Activated CD8-positive, alpha-beta memory T cell treated with anti-CD3 and anti-CD28 coated beads, Interleukin-2, amount 50 U/mL, for 4 hours (primary cell): ENCODE results near the gene MAP1LC3A.
"Not testable (repeated sequence)": the region's sequence is repeated elsewhere in the genome, so short reads cannot be mapped to it uniquely, and the experiment has no call there.

Experiments
- DNase-seq: peaks from one replicate; pipeline ENCODE4 v3.0.0-alpha.2; 2020

MAP1LC3A gene

DNA sequence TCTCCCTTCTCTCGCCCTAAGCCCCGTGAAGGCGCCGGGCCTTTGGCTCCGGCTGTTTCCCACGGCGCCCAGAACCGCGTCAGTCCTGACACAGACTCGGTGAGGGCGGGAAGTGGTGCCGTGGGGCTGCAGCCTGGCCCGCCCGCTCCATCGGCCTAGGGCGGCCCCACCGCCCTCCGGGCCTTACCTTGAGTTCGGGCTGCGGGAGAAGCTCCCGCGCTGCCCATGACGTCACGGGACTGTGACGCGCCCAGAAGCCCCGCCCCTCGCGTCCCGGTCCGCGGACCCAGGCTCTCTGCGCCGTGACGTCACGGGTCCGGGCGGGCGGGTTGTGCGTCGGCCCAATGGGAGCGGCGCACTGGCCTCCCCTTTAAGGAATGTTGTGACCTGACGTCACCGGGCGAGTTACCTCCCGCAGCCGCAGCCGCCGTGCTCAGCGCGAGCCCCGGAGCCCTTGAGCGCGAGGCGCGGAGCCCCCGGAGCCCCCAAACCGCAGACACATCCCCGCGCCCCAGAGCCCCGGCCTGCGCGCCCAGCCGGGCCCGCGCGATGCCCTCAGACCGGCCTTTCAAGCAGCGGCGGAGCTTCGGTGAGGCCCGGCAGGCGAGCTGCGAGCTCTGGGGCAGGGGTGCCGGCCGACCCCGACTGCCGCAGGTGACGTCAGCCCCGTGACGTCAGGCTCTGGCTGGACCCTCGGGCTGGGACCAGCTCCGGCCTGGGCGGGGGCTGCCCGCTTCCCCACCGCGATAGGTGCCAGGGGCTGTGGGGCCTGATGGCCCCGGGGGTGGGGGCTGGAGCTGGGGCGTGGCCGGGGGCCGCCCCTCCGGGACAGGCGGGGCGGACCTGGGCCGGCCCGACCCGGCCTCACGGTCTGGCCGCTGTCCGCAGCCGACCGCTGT lies at the start of gene MAP1LC3A:
MAP1LC3A (plus strand) TSS at position 399 of the 899 bp plus-strand sequence; CDS start at position 550, 151 bp downstream.
- peak; percentile 95 for DNase-seq

DNA sequence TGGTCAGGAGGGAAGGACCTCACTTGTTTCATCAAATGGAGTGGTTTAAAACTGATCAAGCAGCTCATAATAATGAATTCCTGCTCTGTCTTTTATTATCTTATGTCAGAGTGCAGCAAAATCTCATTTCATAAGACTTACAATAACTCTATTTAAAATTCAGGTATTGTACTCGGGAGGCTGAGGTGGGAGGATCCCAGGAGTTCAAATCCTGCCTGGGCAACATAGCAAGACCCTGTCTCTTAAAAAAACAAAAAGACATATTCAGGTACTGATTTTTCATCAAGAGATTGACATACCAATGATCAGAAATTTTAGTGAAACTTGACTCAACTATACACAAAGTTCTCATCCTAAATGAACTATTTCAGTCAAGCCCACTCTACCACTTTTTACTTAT lies 47.9 kb upstream of the MAP1LC3A start:
- no peak for DNase-seq

DNA sequence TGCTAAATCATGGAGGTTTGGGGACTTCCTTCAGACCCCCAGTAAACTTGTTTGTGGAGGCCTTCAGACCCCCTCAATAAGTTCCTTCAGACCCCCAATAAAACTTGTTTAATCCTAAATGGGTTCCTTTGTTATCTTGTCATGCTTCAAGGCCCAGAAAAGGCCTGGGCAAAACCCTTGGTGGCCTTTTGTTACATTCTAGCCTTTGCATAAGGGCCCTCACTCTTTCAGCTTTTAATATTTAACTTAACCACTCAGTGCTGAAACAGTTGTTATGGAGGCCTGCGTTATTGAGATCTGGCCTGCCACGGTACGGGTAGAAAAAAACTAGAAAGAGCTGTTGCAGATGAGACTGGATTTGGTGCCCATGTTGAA lies 46.6 kb upstream of the MAP1LC3A start:
- no peak for DNase-seq

DNA sequence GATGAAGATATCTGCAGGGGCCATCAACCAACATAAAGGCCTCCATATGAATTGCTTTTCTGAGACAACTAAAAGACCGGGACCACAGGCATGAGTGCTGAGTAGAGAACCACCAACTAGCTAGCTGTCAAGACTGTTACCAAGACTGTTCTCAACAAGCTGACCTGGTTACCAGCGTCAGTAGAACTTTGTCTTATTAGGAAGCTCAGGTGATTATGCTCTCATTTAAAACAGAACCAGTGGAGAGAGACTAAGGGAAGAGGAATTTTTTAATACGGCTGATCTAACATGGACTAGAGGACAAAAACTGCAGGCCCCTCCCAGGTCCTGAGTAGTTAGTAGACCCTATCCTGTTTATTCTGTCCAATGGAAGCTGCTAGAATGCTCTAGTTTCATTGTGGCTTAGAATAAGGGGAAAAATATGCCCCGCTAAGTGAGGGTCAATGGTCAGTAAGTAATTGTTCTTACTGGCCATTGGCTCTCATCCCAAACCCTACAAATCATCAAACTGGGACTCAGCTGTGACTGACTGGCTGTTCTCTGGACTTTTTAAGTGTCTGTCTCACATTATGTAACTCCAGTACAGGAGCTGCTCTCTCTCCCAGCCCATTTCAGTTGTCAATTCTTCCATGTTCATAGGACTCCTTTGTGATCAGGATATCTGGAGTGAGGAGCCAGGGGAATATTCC lies 46.1 kb upstream of the MAP1LC3A start:
- no peak for DNase-seq

DNA sequence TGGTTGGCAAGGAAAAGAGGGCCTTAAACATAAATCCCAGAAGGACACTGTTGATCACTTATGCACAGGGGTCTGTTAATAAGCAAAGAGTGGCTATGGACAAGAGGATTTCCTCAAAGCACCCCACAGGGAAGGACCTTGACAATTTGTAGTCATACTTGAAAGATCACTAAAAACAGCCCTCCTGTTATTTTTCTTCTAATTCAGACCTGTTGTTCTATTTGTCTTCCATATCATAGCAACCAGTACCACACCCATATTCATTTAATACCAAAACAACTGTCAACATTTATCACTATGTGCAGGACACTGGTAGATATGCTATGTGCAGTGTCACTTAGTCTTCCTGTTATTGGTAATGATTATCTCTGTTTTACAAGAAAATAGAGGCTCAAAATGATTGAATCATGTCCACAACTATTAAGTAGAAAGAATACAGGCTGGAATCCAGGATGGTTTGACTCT lies 45.5 kb upstream of the MAP1LC3A start:
- no peak for DNase-seq

DNA sequence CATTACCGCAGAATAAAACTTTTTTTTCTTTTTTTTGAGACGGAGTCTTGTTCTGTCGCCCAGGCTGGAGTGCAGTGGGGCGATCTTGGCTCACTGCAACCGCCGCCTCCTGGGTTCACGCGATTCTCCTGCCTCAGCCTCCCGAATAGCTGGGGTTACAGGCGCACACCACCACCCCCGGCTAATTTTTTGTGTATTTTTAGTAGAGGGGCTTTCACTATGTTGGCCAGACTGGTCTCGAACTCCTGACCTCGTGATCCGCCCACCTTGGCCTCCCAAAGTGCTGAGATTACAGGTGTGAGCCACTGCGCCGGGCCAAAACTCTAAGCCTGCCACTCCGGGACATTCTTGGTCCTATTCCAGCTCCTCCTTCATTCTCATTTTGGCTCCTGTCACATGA lies 44.5 kb upstream of the MAP1LC3A start:
- DNase-seq: not testable (repeated sequence)

DNA sequence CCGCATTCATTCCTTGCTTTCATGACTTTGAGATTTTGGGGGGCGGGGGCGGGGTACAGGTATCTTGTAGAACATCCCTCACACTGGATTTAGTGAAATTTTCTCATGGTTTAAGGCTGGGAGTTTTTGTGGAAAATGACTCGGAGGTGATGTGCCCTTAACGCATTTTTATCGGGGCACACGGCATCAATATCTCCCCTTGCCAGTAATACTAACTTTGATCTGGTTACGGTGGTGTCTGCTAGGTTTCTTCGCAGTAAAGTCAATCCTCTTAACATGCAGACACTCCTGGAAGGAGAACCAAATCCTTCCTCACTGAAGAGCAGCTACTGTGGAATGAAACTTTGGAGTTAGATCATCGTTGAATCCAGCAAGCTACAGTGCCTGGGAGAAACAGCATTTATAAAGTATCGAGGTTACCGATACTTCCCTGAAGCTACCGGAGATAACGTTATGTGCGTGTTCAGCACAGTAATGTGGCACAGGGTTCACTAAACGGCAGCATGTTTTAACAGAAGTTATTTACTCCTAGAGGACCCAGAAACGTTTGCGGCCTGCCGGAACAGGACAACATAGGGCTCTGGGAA lies 43.5 kb upstream of the MAP1LC3A start:
- DNase-seq: no peak

DNA sequence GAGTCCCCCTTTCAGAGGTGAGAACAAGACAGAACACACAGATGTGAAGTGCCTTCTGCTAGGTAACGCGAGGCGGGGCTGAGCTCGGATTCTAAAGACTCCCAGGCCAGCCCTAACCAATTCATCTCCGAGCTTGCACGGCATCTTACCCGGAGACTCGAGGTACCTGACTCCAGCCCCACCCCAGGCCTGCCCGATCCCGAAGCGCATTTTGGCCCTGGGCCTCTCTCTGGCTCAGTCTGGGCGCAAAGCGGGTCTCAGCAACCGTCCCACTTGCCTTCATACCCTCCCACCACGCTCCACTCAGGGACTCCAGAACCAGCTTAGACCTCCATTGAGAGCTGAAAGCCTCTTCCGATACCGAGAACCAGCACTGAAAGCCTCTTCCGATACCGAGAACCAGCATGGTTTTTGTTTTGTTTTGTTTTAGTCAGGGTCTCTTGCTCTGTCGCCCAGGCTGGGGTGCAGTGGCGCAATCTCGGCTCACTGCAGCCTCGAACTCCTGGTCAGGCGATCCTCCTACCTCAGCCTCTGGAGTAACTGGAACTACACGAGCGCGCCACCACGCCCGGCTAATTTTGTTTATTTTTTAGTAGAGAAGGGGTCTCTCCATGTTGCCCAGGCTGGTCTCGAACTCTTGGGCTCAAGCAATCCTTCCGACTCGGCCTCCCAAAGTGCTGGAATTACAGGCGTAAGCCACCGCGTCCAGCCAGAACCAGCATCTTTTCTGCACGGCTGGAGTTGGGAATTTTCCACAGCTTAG lies 42.9 kb upstream of the MAP1LC3A start:
- peak; percentile 64 for DNase-seq

DNA sequence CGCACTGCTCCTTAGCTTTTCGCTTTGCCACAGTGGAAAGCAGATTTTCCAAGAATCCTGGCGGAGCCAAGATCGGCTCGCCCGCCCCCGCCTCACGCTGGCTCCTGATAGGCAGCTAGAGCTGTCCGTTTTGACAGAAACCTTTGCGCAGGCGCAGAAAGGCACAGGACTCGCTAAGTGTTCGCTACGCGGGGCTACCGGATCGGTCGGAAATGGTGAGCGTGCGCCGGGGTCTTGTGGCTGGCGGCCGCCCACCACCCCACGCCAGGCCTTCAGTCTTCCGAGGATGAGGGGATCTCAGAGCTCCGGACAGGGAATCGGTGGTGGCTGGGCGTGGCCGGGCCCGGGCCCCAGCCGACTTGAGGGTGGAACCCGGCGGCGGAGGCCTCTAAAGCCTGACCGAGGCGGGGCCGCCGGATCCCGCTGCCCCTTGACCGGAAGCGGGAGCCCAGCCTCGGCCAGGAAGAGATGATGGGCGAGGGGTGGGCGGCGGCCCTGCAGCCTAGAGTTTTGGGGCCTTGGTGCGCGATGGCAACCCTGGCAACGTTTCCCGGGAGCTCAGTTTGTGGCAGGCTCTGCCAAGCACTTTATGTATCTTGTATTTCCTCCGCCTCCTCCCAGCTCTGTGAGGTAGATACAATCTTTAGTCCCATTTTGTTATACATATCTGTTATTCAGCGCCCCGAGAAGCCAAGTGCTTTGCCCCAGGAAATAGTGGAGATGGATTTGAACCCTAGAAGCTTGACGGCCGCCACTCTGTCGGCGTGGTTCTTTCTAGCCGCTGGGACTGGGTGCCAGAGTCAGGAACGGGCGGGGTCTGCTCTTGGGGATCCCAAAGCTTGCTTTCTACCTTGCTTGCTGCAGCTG lies 42.0 kb upstream of the MAP1LC3A start, which contains the start of gene DYNLRB1:
DYNLRB1 (plus strand) TSS at position 176 of the 867 bp plus-strand sequence; CDS start at position 213, 37 bp downstream.
- DNase-seq: peak; percentile 94

DNA sequence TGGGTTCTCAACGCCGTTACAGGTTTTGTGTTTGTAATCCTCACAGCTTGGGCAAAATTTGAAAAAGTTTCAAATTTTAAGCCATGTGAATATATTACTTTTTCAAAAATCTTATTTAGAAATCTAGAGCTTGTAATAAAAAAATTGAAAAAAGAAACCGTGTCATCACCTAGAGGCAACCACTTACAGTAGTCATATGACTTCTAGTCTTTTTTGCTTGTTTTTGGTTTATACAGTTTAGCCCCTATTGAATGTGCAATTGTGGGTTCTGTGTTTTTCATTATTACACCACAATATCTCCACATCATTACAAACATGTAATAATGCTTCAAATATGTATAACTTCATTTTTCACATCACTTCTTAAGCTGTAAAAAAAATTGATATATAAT lies 41.4 kb upstream of the MAP1LC3A start:
- no peak for DNase-seq

DNA sequence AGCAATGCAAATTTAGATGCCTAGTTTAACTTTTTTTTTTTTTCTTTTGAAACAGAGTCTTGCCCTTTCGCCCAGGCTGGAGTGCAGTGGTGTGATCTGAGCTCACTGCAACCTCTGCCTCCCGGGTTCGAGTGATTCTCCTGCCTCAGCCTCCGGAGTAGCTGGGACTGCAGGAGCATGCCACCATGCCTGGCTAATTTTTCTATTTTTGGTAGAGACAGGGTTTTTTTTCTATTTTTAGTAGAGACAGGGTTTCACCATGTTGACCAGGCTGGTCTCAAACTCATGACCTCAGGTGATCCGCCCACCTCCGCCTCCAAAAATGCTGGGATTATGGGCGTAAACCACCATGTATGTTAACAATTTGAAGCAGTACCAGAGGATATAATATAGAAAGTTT lies 39.7 kb upstream of the MAP1LC3A start:
- DNase-seq: not testable (repeated sequence)

DNA sequence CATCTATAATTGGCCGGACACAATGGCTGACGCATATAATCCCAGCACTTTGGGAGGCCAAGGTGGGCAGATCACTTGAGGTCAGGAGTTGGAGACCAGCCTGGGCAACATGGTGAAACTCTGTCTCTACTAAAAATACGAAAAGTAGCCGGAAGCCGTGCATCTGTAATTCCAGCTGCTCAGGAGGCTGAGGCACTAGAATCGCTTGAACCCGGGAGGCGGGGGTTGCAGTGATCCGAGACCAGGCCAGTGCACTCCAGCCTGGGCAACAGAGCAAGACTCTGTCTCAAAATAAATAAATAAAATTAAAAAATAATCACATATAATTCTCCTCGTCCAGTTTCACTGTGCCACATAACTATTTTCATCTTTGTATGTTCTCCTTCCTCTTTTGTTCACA lies 38.7 kb upstream of the MAP1LC3A start:
- DNase-seq: not testable (repeated sequence)

DNA sequence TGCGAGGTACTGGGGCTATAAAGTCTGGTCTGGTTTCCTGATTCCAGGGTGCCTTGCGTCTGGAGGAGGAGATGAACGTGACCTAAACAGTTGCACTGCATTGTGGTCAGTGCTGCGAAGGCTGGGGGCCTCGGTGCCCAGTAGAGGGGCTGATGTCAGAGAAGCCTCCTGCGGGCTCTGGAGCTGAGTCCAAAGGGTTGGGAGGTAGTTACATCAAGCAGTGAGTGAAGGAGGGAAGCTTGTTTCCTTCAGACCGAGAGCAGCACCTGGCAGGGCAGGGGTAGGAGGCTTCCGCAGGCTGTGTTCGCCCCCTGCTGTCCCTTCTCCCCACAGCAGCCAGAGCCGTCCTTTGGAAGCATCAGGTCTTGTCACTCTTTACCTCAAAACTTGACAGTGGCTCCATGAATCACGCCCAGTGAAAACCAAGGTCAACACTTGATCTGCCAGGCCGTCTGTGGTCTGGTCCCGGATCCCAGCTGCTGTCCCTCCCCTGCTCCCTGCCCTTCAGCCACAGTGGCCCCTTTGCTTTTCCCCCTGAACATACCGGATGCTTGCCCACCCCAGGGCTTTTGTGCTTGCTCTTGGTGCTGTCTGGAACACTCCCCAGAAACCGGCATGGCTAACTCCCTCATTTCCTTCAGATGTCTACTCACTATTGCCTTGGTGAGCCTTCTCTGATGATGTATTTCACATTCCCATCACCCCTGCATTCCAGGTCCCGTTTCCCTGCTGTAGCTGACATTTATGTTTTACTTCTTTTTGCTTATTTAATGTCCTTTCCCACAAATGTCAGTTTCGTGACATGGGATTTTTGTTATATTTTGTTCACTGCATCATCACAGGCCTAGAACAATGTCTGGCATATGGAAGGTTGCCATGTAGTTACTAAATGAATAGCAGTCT lies 35.3 kb upstream of the MAP1LC3A start:
- DNase-seq: peak; percentile 59

DNA sequence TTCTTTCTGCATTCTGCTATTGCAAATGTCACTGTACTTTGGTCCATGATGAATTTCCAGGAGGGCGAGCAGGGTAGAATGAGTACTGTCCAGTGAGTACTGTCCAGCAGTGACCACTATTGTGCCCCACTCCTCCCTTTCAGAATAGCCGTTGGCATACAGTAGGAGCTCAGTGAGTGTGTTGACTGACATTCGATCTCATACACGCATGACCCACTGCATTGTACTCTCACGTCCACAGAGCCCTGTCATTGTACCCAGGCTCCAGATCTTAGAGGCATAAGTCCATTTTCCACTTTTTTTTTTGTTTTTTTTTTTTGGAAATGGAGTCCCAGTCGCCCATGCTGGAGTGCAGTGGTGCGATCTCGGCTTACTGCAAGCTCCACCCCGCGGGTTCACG lies 34.1 kb upstream of the MAP1LC3A start:
- DNase-seq: no peak

DNA sequence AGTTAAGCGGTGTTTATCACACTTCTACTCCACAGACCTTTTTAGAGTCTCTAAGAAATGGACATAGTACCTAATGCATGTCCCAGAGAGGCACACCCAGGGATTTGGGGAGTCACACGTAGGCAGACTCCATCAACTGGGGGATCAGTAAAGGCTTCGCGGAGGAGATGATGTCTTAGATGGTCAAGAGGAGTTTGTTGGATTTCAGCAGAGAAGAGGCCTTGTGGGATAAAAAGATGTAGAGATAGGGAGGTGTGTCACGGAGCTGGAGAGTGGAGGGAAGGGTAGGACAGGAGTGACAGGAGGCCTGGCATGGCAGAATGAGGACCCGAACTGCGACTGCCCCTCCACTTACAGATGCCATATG lies 33.2 kb upstream of the MAP1LC3A start:
- no peak for DNase-seq

DNA sequence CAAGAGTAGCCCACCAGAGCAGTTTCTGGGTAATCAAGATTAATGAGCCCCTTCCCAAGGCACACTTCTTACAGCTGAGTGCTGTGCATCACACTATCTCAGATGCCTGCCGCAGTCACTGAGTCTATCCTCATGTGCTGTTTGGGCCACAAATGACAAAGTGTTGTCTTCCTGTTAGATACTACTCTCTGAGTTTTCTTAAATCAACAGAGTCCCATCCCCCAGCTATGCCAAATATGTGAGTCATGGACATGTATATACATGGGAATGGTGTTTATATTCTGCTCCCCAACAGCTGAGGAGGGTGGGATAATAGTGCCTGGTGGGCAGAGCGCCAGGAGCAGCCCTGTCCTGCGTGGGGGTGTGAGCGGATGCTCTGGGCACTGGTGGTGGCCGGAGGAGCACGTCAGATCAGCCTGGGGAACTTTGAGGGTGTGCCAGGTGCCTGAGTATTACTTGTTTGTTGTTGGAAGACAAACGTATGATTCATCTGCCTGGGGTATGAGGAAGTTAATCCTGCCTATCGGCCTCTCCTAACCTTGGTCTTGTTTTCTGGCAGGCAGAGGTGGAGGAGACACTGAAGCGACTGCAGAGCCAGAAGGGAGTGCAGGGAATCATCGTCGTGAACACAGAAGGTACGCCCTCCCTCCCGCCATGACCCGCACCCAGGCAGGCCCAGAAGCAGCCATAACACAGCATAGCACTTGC lies 32.7 kb upstream of the MAP1LC3A start:
- no peak for DNase-seq

DNA sequence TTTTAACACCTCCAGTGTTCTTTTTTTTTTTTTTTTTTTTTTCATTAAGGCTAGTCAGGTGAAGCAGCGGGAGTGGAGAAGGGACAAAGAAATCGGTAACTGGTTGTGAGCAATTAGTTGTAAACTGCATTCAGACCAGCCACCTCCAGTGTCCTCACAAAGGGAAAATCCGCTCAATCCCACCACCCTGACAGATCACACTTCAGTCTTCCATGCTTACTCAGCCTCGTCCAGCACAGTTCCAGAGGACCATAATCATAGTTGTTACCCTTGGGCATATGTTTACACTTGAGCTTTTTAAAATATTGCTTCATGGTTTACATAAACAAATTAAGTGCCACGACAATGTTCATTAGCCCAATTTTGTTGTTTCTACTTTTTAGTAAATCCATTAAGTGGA lies 32.1 kb upstream of the MAP1LC3A start:
- DNase-seq: no peak

DNA sequence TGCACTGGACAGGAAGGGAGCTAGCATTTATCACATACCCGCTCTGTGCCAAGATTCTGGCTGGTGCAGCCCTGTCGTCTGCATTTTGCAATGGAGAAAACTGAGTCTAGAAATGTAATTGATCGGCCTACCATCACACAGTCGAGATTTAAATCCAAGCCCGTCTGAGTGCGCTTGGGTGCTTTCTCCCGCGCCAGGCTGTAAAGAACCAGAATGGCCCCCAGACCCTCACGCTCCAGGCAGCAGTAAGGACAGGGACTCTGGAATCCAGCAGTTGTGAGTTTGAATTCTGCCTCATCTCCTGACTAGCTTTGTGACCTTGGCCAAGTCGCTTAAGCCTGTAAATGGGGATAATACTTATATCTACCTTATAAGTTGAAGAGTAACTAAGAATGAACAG lies 31.5 kb upstream of the MAP1LC3A start:
- DNase-seq: no peak

DNA sequence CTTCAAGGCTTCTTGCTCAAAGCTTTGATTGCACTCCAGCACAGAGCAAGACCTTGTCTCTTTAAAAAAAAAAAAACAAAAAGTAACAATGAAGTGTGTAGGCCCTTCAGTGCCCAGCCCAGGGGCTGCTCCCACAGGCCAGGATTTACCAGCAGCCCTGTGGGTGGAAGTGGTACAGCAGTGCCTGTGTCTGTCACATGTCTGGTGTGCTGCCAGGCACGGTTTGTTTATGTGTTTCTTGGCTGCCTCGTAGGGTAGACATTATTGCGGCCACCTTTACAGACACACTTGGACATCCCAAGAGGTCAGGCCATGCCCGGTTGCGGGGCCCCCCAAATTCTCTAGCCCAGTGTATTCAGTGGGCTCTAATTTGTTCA lies 29.6 kb upstream of the MAP1LC3A start:
- DNase-seq: no peak

DNA sequence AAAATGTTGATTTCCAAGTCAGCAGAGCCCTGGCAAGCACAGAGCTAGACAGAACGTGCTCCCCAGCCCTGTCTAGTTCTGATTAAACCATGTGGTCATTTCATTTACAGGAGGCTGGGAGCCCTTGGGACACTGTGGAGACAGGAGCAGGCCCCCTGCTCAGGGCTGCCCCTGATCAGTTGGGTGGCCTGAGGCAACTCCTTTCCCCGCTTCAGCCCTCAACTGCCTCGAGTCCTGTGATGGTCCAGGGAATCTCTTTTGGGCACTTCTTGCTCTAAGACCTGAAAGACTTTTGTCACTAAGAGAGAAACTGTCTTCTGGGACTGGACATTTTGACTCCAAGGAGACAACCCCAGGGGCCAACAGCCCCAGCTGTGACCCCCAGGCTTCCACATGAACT lies 28.8 kb upstream of the MAP1LC3A start:
- DNase-seq: no peak
